Frontal cortex (tissue), 4 donors: Measurements from ENCODE around the gene HORMAD2. TPM values are rescaled to one million over a fixed set of nuclear protein-coding genes. Genes with fewer than 3 reads are reported as not detected.
A peak's percentile ranks its signal among the peaks of the same experiment; 100 is the strongest.

ENCODE experiments used
- DNase-seq, 2 donors: peaks; one replicate each; pipeline ENCODE4 v3.0.0; 2012; ENCODE audit warnings: low spot score in 2 of 2
- FAIRE-seq: peaks from 2 replicates; lab custom pipeline; 2012; peaks lifted over from hg19 to GRCh38; lab: Jason Lieb, UNC
- total RNA-seq: library from RNA; depleted of rRNA; stranded (reverse); fragments of >200 nt; gene quantifications from one replicate; pipeline ENCODE4 v1.2.3, GENCODE V29; 2014
- donor health status: control.
- donor health status: control.
- donor health status: control.

Gene HORMAD2, protein sequence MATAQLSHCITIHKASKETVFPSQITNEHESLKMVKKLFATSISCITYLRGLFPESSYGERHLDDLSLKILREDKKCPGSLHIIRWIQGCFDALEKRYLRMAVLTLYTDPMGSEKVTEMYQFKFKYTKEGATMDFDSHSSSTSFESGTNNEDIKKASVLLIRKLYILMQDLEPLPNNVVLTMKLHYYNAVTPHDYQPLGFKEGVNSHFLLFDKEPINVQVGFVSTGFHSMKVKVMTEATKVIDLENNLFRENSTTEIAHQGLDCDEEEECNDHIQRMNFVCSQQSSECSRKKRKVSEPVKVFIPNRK
- total RNA-seq: 0.41 TPM

DNA sequence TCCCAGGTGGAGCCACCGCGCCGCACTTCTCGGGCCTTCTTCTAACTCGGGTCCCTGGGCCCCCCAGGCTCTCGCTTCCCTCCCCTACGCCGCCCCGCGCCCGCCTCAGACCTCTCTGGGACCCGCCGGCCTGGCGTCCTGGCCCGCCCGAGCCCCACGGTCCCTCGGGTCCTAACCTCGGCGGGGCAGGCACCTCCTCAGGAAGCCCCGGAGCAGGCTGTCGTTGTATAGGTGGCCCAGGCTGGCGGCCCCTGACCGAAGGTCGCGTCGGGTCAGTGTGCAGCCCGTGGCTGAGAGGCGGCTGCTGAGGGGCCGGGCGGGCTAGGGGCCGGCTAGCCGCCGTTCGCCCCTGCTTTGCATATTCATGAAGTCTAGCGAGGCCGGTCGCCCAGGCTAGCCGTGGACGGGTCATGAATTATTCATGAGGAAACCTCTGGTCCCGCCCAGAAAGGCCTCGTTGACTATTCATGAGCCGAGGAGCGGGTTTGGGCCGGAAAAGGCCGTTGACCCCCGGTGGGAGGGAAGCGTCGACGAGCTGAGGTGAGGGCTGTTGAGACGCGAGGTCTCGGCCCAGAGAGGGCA is at the start of gene HORMAD2:
Gene HORMAD2 (plus strand): TSS at position 513 of the 582 bp plus-strand sequence. CDS start 13,489 bp downstream, outside the sequence.
- FAIRE-seq (no peak), DNase-seq (peak in 1 of 2 donors; percentile 58)

DNA sequence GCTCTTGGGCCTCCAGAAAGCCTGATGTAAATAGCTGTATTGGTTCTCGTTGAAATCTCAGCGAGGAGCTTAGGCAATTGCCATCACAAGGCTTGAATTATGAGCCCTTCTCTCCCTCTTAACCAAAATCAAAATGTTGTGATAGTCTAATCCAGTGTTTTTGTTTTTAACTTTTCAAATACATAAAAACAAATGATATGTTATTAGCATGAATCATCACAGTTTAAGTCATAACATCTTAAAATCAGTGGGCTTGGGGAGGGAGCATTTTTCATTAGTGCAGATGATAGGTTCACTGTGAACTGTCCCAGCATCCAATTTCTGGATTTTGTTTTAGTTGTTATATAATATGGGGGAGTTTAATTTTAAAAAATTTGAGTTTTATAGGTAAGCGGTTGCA is 48.9 kb upstream of the HORMAD2 start:
- DNase-seq (no peak), FAIRE-seq (no peak)

DNA sequence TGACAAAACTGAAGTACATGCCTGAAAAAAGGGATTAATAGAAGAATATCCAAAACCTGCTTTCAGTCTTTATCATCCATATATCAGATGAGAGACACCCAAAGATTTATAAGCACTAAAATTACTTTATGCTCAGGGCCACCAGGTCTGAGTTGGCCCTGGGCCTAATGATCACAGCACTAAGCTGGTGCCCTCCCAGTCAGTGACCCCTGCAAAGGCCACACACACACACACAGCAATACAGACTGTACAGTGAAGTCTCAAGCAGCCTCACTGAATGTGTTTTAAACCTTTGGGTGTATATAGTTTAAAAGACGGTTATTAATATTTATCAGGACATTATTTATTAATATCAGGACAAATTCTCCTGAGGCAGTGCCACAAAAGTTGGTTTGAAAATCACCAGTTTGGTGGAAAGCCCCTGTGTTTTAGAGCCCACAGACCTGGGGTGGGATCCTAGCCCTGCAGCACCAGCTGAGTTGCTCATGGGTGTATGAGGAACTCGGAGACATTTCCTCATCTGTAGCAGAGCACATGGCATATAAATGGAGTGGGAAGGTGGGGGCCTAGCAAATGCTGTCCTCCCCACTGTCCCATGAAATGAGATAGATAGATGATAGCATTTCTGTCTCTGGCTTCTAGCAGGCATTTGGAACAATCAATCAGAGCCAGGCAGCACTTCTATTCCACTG is 48.4 kb upstream of the HORMAD2 start:
- FAIRE-seq: no peak
- DNase-seq: no peak

DNA sequence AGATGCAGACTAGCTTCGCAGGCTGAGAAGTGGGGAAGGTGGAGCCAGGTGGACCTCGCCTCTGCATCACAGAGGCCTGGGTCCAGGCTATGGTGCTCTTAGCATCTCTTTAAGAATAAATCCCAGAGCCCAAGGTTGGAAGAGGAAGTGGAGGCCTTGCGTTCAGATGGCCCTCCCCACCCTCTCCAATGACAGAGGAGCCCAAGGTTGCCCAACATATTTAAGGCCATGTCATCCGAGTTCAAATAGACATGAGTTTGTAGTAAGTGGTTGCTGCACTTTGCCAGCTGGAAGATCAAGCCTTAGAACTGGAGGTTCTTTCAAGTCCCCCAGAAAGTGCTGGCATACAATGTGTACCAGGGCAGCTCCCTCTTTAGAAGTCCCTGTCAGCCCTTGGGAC is 47.1 kb upstream of the HORMAD2 start:
- DNase-seq (no peak), FAIRE-seq (no peak)

DNA sequence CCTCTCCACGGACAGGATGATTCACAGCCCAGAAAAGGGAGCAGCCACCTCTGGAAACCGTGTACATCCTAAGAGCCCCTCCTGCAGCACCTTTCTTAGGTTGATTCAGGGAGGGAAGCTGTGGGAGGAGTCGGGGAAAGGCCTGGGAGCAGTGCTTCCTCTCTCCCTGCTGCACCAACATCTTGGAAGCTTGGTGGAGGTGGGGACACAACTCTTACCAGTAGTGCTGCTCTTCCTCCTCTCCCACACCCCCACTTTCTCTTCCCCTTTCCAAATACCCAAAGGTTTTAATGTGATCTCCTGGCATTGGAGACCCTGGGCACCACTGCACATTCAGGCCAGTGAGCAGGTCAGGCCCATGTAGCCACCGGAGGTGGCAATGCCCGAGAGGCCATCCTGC is 46.4 kb upstream of the HORMAD2 start:
- no peak for FAIRE-seq
- no peak for DNase-seq

DNA sequence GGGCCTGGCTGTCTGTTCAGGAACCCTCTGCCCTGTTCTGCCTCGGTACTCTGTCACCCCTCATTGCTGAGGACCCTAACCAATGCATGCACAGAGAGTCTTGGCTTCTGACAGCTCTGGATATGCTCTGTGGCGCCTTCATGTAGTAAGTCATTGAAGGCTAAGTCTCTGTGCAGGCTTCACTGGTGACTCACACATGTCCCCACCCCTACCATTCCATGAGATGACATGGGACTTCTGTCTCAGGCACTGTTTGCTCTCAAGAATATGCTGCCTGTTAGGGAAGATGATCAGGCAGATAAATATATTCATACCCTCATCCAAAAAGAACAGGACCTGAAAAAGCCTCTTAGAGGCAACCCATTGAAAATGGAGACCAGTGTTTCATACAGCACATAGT is 43.6 kb upstream of the HORMAD2 start:
- DNase-seq (no peak), FAIRE-seq (no peak)

DNA sequence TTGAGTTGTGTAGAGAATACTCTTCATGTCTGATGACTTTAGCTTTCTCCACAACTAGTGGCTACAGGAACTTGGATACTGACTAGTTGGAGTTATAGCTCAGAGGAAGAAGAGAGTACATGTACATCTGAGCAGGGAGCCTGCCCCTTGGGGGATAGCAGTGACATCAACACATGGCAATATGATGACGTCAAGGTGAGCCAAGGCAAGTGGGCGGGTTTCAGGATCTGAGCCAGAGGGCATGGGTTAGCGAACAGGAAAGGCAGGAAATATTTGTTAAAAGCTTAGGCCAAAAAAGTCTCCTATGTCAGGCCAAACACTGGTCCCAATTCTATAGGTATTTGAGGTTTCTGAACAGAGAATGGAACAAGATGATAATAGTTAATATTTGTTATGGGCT is 42.0 kb upstream of the HORMAD2 start:
- no peak for FAIRE-seq
- no peak for DNase-seq

DNA sequence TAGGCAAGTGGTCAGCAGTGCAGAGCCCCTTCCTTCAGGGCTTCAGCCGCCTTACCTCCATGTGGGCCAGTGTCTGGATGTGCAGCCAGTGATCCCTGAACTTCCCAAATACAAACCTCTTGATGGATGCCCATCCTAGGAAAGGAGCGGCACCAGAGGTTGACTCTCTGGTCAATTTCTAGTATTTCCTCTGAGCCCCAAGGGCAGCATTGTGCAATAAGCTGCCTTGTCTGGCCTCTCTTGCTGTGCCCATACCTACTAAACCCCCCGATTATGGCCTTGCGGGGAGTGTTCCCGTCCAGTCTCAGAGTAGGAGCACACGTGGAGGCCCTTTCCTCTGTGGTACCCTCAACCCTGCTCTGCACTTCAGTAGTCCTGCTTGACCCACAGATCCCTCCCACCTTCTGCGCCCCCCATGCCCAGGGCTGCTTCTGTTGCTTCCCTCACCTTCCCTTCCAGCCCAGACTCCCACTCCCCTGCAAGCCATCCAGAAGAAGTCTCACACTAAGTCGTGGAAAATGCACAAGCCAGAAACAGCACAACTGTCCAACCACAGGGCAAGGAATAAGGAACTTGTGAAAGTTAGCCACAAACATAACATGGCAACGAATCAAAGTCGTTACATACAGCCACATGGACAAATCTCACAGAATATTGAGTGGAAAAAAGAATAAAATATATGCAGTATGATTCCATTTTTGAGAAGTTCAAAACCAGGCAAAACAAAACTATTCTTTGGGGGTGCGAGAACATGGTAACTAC is 39.6 kb upstream of the HORMAD2 start:
- no peak for FAIRE-seq
- no peak for DNase-seq

DNA sequence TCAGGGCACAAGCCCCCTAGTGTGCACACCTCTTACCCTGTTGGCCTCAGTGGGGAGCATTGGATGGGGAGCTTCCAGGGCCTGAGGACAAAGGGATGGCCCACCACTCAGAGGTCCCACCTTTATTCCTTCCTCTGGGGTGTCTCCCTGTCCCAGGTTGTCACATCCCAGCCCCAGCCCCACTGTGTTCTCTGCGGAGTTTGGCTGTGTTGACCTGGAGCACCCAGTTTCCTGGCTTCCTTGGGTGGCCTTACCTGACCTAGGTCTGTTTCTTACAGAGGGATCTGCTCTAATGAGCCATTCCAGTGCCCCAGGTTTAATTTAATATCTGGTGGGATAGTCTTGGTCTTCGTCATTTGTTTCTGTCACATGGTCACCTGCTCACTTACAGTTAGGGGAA is 38.8 kb upstream of the HORMAD2 start:
- FAIRE-seq: no peak

DNA sequence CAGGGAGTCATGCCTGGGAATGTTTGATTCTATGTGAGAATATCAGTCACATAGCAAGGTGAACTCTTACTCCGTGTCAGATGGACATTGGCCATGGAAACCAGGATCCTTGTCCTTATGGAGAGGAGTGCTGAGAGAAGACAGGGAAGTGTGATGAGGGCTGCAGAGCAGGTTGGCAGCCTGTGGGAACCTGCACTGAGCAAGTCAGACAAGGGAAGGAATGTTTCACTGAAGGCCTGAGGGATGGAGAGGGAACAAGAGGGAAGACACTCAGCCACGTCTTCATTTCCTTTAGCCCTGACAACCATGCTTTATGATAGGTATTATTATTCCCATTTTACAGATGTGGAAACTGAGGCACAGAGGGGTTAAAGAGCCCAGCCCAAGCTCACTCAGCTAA is 38.4 kb upstream of the HORMAD2 start:
- FAIRE-seq (no peak), DNase-seq (no peak)

More for the DNA sequence above, 38.8 kb upstream of the HORMAD2 start:
- no peak for DNase-seq

DNA sequence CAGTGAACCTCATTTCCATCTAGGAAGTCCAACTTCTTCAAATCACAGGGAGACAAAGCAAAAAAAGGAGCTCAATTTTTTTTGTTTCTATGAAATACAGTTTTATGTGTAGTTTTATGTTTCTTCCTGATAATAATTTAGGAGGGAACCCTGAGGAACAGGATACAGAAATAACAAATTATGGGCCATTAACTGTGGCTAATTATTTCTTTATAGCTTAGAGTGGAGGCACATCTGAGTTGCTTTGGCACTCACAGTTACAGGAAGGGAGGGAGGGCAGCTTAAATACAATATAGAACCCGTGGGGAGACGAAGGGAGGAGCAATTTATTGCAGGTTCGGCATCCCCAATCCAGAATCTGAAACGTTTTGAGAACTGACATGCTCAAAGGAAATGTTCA is 37.1 kb upstream of the HORMAD2 start:
- FAIRE-seq: no peak
- no peak for DNase-seq

DNA sequence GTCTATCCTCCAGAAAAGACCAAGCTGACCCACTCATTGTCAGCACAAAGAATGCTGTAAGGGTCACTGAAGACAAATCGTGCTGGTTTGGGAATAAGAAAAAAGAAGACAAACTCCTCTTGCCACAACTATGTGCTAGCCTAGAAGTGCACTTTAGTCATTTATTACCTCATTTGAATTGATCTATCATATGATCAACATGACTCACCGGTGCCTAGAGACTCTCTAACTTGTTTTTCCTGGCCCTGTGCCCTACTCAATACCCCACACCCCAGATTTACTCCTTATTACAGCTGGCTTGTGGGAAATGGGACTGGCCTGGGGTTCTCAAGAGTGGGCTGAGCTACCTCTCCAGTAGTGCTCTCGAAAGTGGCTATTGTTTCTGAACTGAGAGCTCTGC is 35.9 kb upstream of the HORMAD2 start:
- FAIRE-seq (no peak), DNase-seq (no peak)

DNA sequence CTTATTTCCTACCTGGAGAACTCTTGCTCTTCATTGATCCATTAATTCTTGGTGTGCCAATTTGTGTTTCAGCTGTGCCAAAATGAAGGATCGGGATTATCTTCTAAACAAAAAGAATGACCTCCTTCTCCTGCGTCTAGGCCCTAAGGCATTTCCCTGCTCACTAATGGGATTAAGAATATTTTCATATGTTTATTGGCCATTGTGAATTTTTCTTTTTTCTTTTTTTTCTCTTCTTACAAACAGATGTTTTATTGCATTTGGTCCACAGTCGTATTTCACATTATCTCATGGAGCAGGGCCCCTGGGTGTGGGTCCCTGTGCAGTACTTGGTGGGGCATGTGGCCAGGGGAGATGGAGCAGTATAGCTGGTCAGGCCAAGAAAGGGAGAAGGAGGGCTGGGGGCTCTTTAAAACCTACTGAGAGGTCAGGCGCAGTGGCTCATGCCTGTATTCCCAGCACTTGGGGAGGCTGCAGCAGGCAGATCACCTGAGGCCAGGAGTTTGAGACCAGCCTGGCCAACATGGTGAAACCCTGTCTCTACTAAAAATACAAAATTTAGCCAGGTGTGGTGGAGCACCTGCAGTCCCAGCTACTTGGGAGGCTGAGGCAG is 35.3 kb upstream of the HORMAD2 start:
- FAIRE-seq (no peak), DNase-seq (no peak)

DNA sequence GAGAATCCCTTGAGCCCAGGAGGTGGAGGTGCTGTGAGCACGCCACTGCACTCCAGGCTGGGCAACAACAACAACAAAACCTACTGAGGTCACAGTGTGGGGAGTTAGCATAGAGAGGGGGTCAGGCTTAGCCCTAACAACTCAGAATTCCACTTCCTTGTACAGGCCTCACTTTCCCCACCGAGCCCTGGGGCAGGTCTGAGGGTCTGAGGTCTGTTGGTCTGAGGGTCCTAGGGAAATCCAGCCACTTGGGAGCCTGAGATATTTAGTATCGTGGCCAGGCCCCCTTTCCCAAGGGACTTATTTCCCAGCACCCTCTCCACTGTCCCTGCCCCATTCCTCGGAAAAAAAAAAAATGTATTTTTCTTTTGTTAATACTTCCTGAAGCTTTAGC is 34.8 kb upstream of the HORMAD2 start:
- DNase-seq (no peak), FAIRE-seq (no peak)

DNA sequence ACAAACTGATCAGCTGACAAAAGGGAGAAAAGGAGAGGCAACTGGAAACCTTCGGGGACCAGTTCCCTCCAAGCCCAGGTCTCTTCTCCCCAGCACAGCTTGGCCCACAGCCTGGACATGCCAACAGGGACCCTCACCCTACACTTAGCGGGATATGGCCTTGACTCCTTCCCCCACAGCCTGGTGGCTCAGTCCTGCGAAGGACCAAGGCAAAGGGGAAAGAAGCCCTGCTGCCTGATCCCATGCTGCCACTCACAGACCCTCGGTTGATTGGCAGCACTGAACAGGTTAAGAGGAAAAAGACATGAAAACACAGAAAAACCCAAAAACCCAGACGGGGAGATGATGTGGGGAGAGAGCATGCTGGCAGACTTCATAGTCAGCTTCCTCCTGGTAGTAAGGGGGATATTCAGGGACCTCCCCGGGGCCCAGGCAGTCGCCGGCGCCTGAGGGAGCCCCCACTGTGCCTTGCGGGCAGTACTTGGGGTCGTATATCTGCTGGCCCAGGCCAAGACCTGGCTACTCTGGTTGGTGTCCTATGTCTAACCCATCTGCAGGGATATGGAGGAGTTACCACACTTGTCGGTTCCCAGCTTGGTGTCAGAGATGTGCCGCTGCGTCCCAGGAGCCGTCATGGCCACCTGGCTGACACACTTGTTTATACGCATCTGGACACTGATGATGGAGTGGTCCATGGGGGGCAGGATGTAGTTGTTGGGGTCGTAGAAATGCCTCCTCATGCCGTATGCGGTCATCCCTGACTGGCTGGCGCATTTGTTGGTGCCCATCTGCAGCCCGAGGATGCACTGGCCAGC is 34.2 kb upstream of the HORMAD2 start:
- no peak for DNase-seq
- FAIRE-seq: no peak

DNA sequence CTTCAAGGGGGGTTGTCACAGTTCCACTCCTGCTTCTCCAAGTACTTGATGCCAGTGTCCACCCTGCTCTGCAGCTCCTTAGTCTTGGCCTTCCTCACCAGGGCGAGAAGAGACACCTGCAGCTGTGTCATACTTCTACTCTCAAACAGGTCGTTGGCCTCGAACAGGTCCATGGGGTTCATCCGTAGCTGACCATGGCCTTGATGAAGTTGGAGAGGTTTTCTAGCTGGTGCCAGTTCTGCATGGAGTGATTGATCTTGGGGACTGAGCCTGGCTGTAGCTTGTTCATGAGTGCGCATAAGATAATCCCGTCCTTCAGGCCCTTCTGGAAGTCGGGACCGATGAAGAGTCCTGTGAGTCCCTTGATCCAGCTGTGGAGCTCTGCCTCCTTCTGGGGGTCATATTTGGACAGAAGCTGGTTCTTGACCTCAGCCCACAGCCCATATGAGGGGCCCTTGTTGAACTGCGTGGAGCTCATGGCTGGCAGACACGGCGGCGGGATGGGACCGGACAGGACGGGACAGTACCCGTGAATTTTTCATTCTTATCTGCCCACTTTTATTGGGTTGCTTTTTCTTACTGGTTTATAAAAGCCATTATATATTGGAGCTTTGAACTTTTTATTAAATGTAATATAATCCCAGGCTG is 33.4 kb upstream of the HORMAD2 start:
- DNase-seq (no peak), FAIRE-seq (no peak)

DNA sequence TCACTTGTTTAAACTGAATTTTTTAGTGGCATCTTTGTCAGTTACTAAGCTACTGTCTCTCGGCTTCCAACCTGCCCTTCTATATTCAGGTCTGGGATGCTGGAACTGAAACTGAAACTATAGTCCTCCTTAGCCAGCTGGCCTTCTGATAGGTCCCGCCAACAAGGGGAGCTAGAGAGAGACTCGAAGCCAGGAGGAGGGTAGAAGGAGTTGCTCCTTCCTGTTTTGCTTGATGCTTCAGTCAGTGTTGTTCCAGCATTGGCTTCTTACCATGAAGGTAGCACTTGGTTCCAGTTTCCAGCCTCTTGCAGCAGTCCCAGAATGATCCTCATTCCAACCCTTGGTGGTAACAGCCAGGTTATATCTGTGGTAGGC is 32.9 kb upstream of the HORMAD2 start:
- no peak for DNase-seq
- no peak for FAIRE-seq

DNA sequence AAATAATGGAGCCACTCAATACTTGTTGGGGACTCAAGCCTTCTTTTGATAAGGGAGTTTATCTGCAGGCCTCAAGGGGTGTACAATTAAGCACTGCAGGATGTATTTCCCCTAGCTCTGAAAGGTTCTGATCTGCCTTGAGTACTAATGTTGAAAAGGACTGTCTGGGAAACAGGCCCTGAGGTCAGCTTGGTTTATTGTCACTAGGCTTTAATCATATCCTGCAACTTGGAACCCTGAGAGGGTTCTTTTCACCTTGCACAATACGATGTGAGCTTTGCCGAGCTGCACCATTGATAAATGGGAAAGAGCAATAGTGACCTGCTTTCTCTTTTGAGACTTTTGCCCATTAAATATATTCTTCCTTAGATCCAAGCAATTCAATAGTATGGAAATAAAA is 31.6 kb upstream of the HORMAD2 start:
- DNase-seq: no peak
- no peak for FAIRE-seq
